Neuronal stem cell (in vitro differentiated cells): ENCODE measurements around the gene MRPL54.

Experiments used
- DNase-seq: peaks from one replicate; pipeline ENCODE4 v3.0.0-alpha.2; 2013; ENCODE audit warnings: low spot score
- H2AFZ ChIP-seq: one replicate; pipeline ENCODE4 v1.6.1; 2013; ENCODE audit warnings: mild to moderate bottlenecking, low read length, inconsistent platforms
- H2AK5ac ChIP-seq: 2 replicates; pipeline ENCODE4 v1.6.1; 2013; ENCODE audit warnings: low read depth, mild to moderate bottlenecking, inconsistent platforms, low read length, moderate library complexity, mixed read lengths
- H2BK120ac ChIP-seq: 2 replicates; pipeline ENCODE4 v1.6.1; 2013; ENCODE audit warnings: low read depth, mild to moderate bottlenecking, inconsistent platforms, low read length, moderate library complexity, mixed read lengths
- H2BK12ac ChIP-seq: one replicate; pipeline ENCODE4 v1.6.1; 2013; ENCODE audit warnings: low read length, inconsistent platforms
- H2BK15ac ChIP-seq: 2 replicates; pipeline ENCODE4 v1.6.1; 2013; ENCODE audit warnings: mild to moderate bottlenecking, low read length, inconsistent platforms, mixed read lengths
- H2BK5ac ChIP-seq: one replicate; pipeline ENCODE4 v1.6.1; 2013; ENCODE audit warnings: inconsistent platforms, mild to moderate bottlenecking, low read length, moderate library complexity
- H3K14ac ChIP-seq: one replicate; pipeline ENCODE4 v1.6.1; 2013; ENCODE audit warnings: low read length, inconsistent platforms
- H3K18ac ChIP-seq: 2 replicates; pipeline ENCODE4 v1.6.1; 2013; ENCODE audit warnings: low read length, inconsistent platforms
- H3K23ac ChIP-seq: 2 replicates; pipeline ENCODE4 v1.6.1; 2013; ENCODE audit warnings: low read depth, mild to moderate bottlenecking, mixed read lengths, low read length, inconsistent platforms; ENCODE audit not compliant: poor library complexity
- H3K27ac ChIP-seq: replicated peaks from 3 replicates; pipeline ENCODE4 v1.5.1; 2013; ENCODE audit warnings: low read length, inconsistent platforms
- H3K27me3 ChIP-seq, 3 experiments: 2 replicates each; pipeline ENCODE4 v1.6.1; 2013; ENCODE audit warnings: low read length in 3 of 3, mild to moderate bottlenecking in 2 of 3, inconsistent platforms in 1 of 3, low read depth in 1 of 3, mixed read lengths in 1 of 3, moderate library complexity in 1 of 3; ENCODE audit not compliant: control insufficient read depth in 3 of 3, insufficient read depth in 3 of 3
- H3K36me3 ChIP-seq, 2 donors: replicated peaks in 1 of 2; 2 replicates each; pipeline ENCODE4 v1.6.1; 2013; ENCODE audit warnings: low read length in 2 of 2; ENCODE audit not compliant: control insufficient read depth in 2 of 2, insufficient read depth in 2 of 2
- H3K4ac ChIP-seq: 2 replicates; pipeline ENCODE4 v1.6.1; 2013; ENCODE audit warnings: inconsistent platforms, mild to moderate bottlenecking, low read length, moderate library complexity
- H3K4me1 ChIP-seq, 2 donors: 1 replicate in 1 of 2; 2 replicates in 1 of 2; pipeline ENCODE4 v1.6.1; 2013; ENCODE audit warnings: low read length in 2 of 2, low read depth in 1 of 2; ENCODE audit not compliant: control insufficient read depth in 2 of 2, insufficient read depth in 1 of 2
- H3K4me2 ChIP-seq: one replicate; pipeline ENCODE4 v1.6.1; 2013; ENCODE audit warnings: mild to moderate bottlenecking, low read length, inconsistent platforms; ENCODE audit not compliant: insufficient read depth, poor library complexity, severe bottlenecking
- H3K4me3 ChIP-seq, 2 donors: 2 replicates each; pipeline ENCODE4 v1.5.1; 2013; ENCODE audit warnings: low read length in 2 of 2, mild to moderate bottlenecking in 2 of 2, inconsistent platforms in 1 of 2, moderate library complexity in 1 of 2
- H3K79me1 ChIP-seq: one replicate; pipeline ENCODE4 v1.6.1; 2013; ENCODE audit warnings: low read depth, mild to moderate bottlenecking, inconsistent platforms, low read length, moderate library complexity
- H3K9ac ChIP-seq: one replicate; pipeline ENCODE4 v1.6.1; 2013; ENCODE audit warnings: mild to moderate bottlenecking, low read depth, low read length, inconsistent platforms; ENCODE audit not compliant: poor library complexity
- H3K9me3 ChIP-seq, 2 donors: replicated peaks in 1 of 2; 2 replicates each; pipeline versions ENCODE3 to v1.6.1; 2013; ENCODE audit warnings: low read length in 2 of 2, mild to moderate bottlenecking in 2 of 2, inconsistent platforms in 1 of 2, low read depth in 1 of 2, mixed read lengths in 1 of 2, moderate library complexity in 1 of 2; ENCODE audit not compliant: control insufficient read depth in 2 of 2, insufficient read depth in 1 of 2
- H4K8ac ChIP-seq: one replicate; pipeline ENCODE4 v1.6.1; 2013; ENCODE audit warnings: low read depth, mild to moderate bottlenecking, inconsistent platforms, low read length, moderate library complexity
- H4K91ac ChIP-seq: one replicate; pipeline ENCODE4 v1.6.1; 2013; ENCODE audit warnings: low read length, low read depth, mild to moderate bottlenecking, inconsistent platforms; ENCODE audit not compliant: poor library complexity
- WGBS, 2 donors: extraction: QIAGEN DNeasy Blood & Tissue Kit; methylation state at CpG; one replicate each; pipeline ENCODE4 v1.1.7; 2013; ENCODE audit warnings: missing lambda C conversion rate in 2 of 2, mixed read lengths in 1 of 2; ENCODE audit not compliant: insufficient read length in 2 of 2, insufficient replicate concordance in 1 of 2; ENCODE audit errors: extremely low coverage in 2 of 2; 5-methylcytosine and 5-hydroxymethylcytosine counted together

The MRPL54 gene

GRCh38 chr19:3780786-3781304 lies 18.4 kb downstream of the MRPL54 start:
- no peak for DNase-seq
- no CpG with 5 or more reads among the region's 9 CpGs for WGBS, 2 donors
- Histone ChIP-seq H2BK12ac (no peak overlapping the region), H3K27me3 (peaks cover 6 to 25% (median 24%) of the 10 kb centered on the region in 3 experiments), H3K36me3 (no peaks in the 10 kb centered on the region), H3K27ac (no peak overlapping the region), H4K8ac (no peak overlapping the region), H2BK15ac (no peak overlapping the region), H3K9me3 (peaks cover 16 to 22% of the 10 kb centered on the region in 2 donors), H3K79me1 (no peaks in the 10 kb centered on the region), H3K4me2 (no peak overlapping the region), H3K18ac (no peak overlapping the region), H2BK120ac (no peak overlapping the region), H3K23ac (no peak overlapping the region), H2AK5ac (no peak overlapping the region), H2AFZ (no peak overlapping the region), H2BK5ac (no peak overlapping the region), H3K4ac (no peak overlapping the region), H3K14ac (no peak overlapping the region), H4K91ac (no peak overlapping the region), H3K4me3 (no peak overlapping the region), H3K9ac (no peak overlapping the region), H3K4me1 (peaks cover 2 to 6% of the 10 kb centered on the region in 2 donors)

GRCh38 chr19:3781603-3782002 lies 19.1 kb downstream of the MRPL54 start:
- no CpG with 5 or more reads among the region's 2 CpGs for WGBS, 2 donors
- no peak for DNase-seq
- Histone ChIP-seq H3K14ac (no peak overlapping the region), H3K36me3 (no peaks in the 10 kb centered on the region), H3K79me1 (no peaks in the 10 kb centered on the region), H2AFZ (no peak overlapping the region), H3K4me1 (peaks cover 2 to 6% of the 10 kb centered on the region in 2 donors), H3K4me2 (no peak overlapping the region), H2BK15ac (no peak overlapping the region), H3K27ac (no peak overlapping the region), H3K18ac (no peak overlapping the region), H2AK5ac (no peak overlapping the region), H2BK5ac (no peak overlapping the region), H4K91ac (no peak overlapping the region), H3K4me3 (no peak overlapping the region), H3K4ac (no peak overlapping the region), H3K23ac (no peak overlapping the region), H3K9me3 (peaks cover 16 to 22% of the 10 kb centered on the region in 2 donors), H2BK12ac (no peak overlapping the region), H2BK120ac (no peak overlapping the region), H4K8ac (no peak overlapping the region), H3K9ac (no peak overlapping the region), H3K27me3 (peaks cover 8 to 31% (median 31%) of the 10 kb centered on the region in 3 experiments)

GRCh38 chr19:3782330-3782729 lies 19.8 kb downstream of the MRPL54 start:
- Histone ChIP-seq H2BK5ac (no peak overlapping the region), H3K4me1 (peaks cover 2 to 6% of the 10 kb centered on the region in 2 donors), H2AFZ (no peak overlapping the region), H3K27me3 (peaks cover 8 to 38% (median 34%) of the 10 kb centered on the region in 3 experiments), H4K8ac (no peak overlapping the region), H3K18ac (no peak overlapping the region), H3K9ac (no peak overlapping the region), H2BK120ac (no peak overlapping the region), H3K9me3 (peaks cover 16 to 22% of the 10 kb centered on the region in 2 donors), H2BK15ac (no peak overlapping the region), H3K23ac (no peak overlapping the region), H3K27ac (no peak overlapping the region), H4K91ac (no peak overlapping the region), H3K4me3 (no peak overlapping the region), H3K4me2 (no peak overlapping the region), H3K79me1 (no peaks in the 10 kb centered on the region), H3K4ac (no peak overlapping the region), H3K14ac (no peak overlapping the region), H2AK5ac (no peak overlapping the region), H3K36me3 (no peaks in the 10 kb centered on the region), H2BK12ac (no peak overlapping the region)
- WGBS, 2 donors = no CpG with 5 or more reads among the region's 1 CpG
- DNase-seq = no peak

- peaks cover 8 to 41% (median 34%) of the 10 kb centered on the region in 3 experiments for H3K27me3 ChIP-seq
- H3K9ac ChIP-seq = no peak overlapping the region
- no peak overlapping the region for H2AFZ ChIP-seq
- no peak overlapping the region for H3K18ac ChIP-seq
- no peak for DNase-seq
- no peak overlapping the region for H2BK5ac ChIP-seq
- H3K4ac ChIP-seq = no peak overlapping the region
- no peak overlapping the region for H3K14ac ChIP-seq
- H3K4me3 ChIP-seq = no peak overlapping the region
- no peak overlapping the region for H3K4me2 ChIP-seq
- no peaks in the 10 kb centered on the region for H3K36me3 ChIP-seq
- H3K23ac ChIP-seq = no peak overlapping the region
- H2AK5ac ChIP-seq = no peak overlapping the region
- H3K27ac ChIP-seq = no peak overlapping the region
- no peak overlapping the region for H2BK12ac ChIP-seq
- WGBS, 2 donors = no CpG with 5 or more reads among the region's 13 CpGs
- no peak overlapping the region for H4K8ac ChIP-seq
- no peak overlapping the region for H2BK120ac ChIP-seq
- H2BK15ac ChIP-seq = no peak overlapping the region
- peaks cover 2 to 6% of the 10 kb centered on the region in 2 donors for H3K4me1 ChIP-seq
- H3K79me1 ChIP-seq = no peaks in the 10 kb centered on the region
- peaks cover 16 to 22% of the 10 kb centered on the region in 2 donors for H3K9me3 ChIP-seq
- no peak overlapping the region for H4K91ac ChIP-seq
These were observed 20.4 kb downstream of the MRPL54 start for GRCh38 chr19:3782903-3783302.
